GOT3 (cell line): Measurements from ENCODE around the gene AGAP5.
A peak's percentile ranks its signal among the peaks of the same experiment; 100 is the strongest.
"Not testable (repeated sequence)": the region's sequence is repeated elsewhere in the genome, so short reads cannot be mapped to it uniquely, and the experiment has no call there.

ENCODE experiments used
- DNase-seq: peaks from one replicate; lab custom pipeline; 2025; ENCODE audit warnings: mixed read lengths; lab: John Stamatoyannopoulos, UW

Gene AGAP5

DNA sequence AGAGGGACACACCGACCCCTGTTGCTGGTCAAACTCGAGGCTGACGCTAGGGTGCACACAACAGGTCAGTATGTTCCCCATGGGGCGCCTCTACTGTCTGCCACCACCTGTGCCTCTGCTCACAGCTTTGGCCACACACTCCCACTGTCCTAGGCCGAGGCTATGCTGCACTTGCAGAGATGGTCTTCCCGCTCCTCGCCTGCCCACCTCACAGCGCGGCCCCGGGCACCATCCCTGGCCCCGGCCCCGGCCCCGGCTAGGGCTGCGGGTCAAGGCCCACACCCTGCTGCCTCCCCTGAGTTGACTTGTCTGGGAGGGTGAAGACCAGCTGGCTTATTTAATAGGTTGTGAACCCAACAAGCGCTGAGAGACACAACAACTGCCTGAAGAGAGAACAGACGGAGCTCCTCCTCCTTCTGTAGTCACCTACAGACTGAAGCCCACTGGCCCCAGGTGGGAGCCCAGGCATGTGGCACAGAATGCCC, at the start of gene AGAP5:
AGAP5 (minus strand) TSS at position 435 of the 485 bp plus-strand sequence; CDS start at position 81, 354 bp downstream.
- not testable (repeated sequence) for DNase-seq

- no peak for DNase-seq
Measured at GRCh38 chr10:73746721-73747120, 48.8 kb upstream of the AGAP5 start.

- DNase-seq, result no peak
Measured at GRCh38 chr10:73744664-73744975, 46.7 kb upstream of the AGAP5 start.

GRCh38 chr10:73743905-73744663, 46.2 kb upstream of the AGAP5 start, which contains the start of gene SEC24C:
Gene SEC24C, plus strand, starts transcription at chr10:73744372. Its CDS starts 2,461 bp downstream, at chr10:73746833.
- DNase-seq, result peak; percentile 95

DNA sequence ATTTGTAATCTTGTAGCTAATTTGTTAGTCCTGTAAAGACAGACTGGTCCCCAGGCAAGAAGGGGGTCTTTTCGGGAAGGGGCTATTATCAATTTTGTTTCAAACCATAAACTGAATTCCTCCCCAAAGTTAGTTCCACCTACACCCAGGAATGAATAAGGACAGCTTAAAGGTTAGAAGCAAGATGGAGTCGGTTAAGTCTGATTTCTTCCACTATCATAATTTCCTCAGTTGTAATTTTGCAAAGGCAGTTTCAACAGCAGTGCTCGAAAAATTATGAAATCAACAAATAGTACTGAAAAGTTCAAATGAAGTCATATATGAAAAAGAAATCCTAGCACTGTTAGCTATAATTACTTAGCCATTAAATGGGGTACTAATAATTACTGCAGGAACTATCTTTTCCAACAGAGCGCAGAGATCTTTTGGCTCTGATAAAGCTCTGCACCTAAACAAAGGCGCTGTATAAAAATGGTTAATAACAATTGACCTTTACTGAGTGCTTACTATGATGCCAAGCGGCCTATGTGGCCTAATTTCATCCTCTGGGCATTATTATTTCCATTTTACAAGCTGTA, 45.5 kb upstream of the AGAP5 start:
- DNase-seq, result no peak

DNA sequence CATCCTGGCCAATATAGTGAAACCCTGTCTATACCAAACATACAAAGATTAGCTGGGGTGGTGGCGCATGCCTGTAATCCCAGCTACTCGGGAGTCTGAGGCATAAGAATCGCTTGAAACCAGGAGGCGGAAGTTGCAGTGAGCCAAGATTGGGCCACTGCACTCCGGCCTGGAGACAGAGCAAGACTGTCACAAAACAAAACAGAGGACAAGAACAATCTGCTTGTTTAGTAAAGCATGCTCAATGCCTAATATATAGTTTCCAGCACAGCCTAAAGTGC, 44.5 kb upstream of the AGAP5 start:
- no peak for DNase-seq

GRCh38 chr10:73740501-73741254, 42.8 kb upstream of the AGAP5 start:
- not testable (repeated sequence) for DNase-seq

GRCh38 chr10:73734796-73735305, 36.9 kb upstream of the AGAP5 start:
- no peak for DNase-seq

GRCh38 chr10:73734028-73734720, 36.3 kb upstream of the AGAP5 start:
- no peak for DNase-seq

DNA sequence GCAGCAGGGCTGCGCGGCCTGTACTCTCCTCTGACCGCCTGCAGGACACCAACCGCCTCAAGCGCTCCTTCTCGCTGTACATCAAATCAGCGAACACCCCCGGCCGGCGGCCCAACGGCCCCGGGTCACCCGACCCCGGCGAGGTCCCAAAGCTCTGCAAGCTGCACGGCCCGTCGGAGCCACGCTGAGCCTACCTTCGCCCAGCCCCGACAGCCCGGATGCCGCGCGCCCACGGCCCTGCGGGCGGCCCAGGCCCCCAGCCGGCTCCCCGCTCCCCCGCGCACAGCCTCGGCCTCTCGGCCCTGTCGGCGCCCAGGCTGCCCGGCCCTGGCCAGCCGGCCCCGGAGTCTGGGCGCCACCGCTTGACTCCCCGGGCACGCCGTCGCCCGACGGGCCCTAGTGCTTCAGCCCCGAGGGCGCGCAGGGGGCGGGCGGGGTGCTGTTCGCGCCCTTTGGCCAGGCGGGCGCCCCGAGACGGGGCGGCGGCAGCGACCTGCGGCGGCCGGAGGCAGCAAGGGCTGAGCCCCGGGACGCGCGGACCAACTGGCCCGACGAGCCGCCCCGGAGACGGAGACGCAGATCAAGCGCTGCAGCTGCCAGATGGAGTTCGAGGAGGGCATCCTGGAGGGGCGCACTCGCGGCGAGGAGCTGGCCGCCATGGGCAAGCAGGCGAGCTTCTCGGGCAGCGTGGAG, 35.2 kb upstream of the AGAP5 start:
- DNase-seq, result no peak

DNA sequence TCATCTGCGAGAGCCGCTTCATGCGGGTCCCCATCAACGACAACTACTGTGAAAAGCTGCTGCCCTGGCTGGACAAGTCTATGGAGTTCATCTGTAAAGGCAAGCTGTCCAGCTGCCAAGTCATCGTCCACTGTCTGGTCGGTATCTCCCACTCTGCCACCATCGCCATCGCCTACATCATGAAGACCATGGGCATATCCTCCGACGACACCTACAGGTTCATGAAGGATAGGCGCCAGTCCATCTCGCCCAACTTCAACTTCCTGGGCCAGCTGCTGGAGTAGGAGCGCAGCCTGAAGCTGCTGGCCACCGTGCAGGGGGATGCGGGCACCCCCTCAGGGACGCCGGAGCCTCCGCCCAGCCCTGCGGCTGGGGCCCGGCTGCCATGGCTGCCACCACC, 34.5 kb upstream of the AGAP5 start:
- DNase-seq, result no peak

GRCh38 chr10:73731588-73732375, 33.9 kb upstream of the AGAP5 start:
- no peak for DNase-seq

- DNase-seq, result peak; percentile 62
Measured at GRCh38 chr10:73730153-73730906, 32.4 kb upstream of the AGAP5 start.

DNA sequence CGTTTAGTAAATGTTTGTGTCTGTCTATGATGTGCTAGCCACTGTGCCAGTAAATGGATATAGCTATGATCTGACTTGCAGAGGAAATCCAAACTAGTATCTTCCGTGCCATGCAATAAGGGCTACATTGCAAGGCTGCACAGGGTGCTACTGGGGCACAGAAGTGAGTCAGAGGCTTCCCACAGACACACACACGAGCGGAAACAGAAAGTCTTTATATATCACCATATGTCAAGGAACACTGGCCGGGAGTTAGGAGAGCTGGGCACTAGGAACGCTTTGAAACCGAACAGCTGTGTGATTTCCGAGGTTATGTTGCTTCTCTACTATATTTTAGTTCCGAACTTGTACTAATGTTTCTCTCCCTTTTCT, 31.9 kb upstream of the AGAP5 start:
- not testable (repeated sequence) for DNase-seq

GRCh38 chr10:73723516-73723915, 25.6 kb upstream of the AGAP5 start:
- DNase-seq, result no peak

- not testable (repeated sequence) for DNase-seq
Measured at GRCh38 chr10:73720561-73720960, 22.7 kb upstream of the AGAP5 start.

DNA sequence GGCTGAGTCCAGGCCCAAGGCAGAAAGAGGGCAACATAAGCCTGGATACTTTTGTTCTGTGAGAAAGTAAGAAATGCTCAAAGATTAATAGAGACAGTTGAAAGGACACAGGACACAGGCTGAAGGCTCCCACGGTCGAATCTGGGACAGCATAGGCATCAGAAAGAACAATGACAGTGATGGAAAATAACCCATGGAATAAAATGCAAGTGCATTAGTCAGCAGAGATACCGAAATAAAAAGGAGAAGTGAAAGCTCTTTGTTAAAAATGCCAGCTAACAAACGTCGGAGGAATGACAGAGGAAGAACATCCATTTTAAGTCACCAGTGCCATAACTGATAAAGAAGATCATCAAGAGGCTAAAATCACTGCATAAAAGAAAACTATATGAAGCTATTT, 19.6 kb upstream of the AGAP5 start:
- DNase-seq, result no peak

- DNase-seq, result no peak
Measured at GRCh38 chr10:73716251-73716650, 18.3 kb upstream of the AGAP5 start.

DNA sequence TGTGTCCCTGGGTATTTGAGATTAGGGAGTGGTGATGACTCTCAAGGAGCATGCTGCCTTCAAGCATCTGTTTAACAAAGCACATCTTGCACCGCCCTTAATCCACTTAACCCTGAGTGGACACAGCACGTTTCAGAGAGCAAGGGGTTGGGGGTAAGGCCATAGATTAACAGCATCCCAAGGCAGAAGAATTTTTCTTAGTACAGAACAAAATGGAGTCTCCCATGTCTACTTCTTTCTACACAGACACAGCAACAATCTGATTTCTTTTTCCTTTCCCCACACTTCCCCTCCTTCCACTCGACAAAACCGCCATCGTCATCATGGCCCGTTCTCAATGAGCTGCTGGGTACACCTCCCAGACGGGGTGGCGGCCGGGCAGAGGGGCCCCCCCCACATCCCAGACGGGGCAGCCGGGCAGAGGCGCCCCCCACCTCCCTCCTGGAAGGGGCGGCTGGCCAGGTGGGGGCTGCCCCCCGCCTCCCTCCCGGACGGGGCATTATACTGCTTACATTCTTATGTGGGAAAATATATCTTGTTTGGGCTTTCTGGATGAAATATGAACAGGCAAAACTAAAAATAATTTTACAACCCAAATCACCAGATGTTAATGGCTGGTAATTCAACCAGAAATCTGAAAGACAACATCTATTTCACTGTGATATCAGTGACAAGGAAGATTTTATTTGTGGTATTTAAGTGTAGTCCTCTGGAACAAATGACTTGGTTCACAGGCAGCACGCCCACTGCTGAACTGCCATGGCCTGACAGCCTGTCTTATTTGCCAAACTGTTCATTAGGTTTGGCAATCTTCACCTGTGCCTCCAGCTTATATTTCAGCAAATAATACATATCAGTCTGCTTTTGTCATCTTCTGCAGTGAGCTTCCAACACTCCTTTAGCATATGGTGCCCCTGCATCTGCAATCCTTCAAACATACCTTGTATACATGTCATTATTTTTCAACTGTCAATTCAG, 17.6 kb upstream of the AGAP5 start:
- not testable (repeated sequence) for DNase-seq
